OCI-LY3 (cell line): Measurements from ENCODE around the gene RHOT2.

ENCODE experiments used
- H2AFZ ChIP-seq: fragments of 200-600, 300-600 bp; shearing (Covaris generic); 2 replicates; pipeline ENCODE4 v1.6.0; 2014; ENCODE audit warnings: antibody characterized with exemption, low read depth, low read length
- H3K27ac ChIP-seq: fragments of 200-600, 300-600 bp; sonication (generic); 2 replicates; pipeline ENCODE4 v1.5.1; 2014; ENCODE audit warnings: mild to moderate bottlenecking, low read length, moderate library complexity, mixed read lengths
- H3K27me3 ChIP-seq: fragments of 200-600, 300-600 bp; sonication (generic); 2 replicates; pipeline ENCODE4 v1.6.1; 2014; ENCODE audit warnings: low read depth, low read length, mixed read lengths
- H3K36me3 ChIP-seq: fragments of 200-600, 300-600 bp; sonication (generic); replicated peaks from 2 replicates; pipeline ENCODE3; 2014; ENCODE audit warnings: low read depth, low read length, mixed read lengths
- H3K4me1 ChIP-seq: fragments of 300-600, 200-600 bp; sonication (generic); 2 replicates; pipeline ENCODE4 v1.6.1; 2014; ENCODE audit warnings: low read length, mixed read lengths
- H3K4me2 ChIP-seq: fragments of 200-600, 300-600 bp; sonication (generic); 2 replicates; pipeline ENCODE4 v1.6.1; 2014; ENCODE audit warnings: low read length, mixed read lengths
- H3K4me3 ChIP-seq: fragments of 300-600, 200-600 bp; sonication (generic); 2 replicates; pipeline ENCODE4 v1.5.1; 2014; ENCODE audit warnings: antibody characterized with exemption, mild to moderate bottlenecking, low read length, moderate library complexity
- H3K79me2 ChIP-seq: fragments of 300-600, 200-600 bp; shearing (Covaris generic); 2 replicates; pipeline ENCODE4 v1.6.1; 2014; ENCODE audit warnings: mild to moderate bottlenecking, low read length, mixed read lengths
- H3K9ac ChIP-seq: fragments of 300-600, 200-600 bp; shearing (Covaris generic); 2 replicates; pipeline ENCODE4 v1.6.0; 2014; ENCODE audit warnings: mild to moderate bottlenecking, low read length, moderate library complexity
- H3K9me3 ChIP-seq: fragments of 200-600, 300-600 bp; shearing (Covaris generic); 2 replicates; pipeline ENCODE4 v1.6.1; 2014; ENCODE audit warnings: low read length, mixed read lengths; ENCODE audit not compliant: insufficient read depth
- H4K20me1 ChIP-seq: fragments of 200-600, 300-600 bp; sonication (generic); 2 replicates; pipeline ENCODE4 v1.6.1; 2016; ENCODE audit warnings: low read length, mixed read lengths; ENCODE audit not compliant: insufficient read depth
- CTCF ChIP-seq: fragments of 200-600, 300-600 bp; sonication (generic); IDR thresholded peaks from 2 replicates; pipeline ENCODE4 v1.5.1; 2014; ENCODE audit warnings: antibody characterized with exemption, low read length, low read depth
- EZH2phosphoT487 ChIP-seq: fragments of 200-600 bp; shearing (Covaris generic); IDR thresholded peaks from 2 replicates; pipeline ENCODE4 v1.6.1; 2018; ENCODE audit warnings: antibody characterized with exemption, mixed run types, low read depth

RHOT2 gene

GRCh38 chr16:672371-672770 lies 4.4 kb downstream of the RHOT2 start:
- Histone ChIP-seq H3K27me3 (no peaks in the 10 kb centered on the region), H3K4me2 (no peak overlapping the region), H3K79me2 (peaks cover 21% of the 10 kb centered on the region), H4K20me1 (no peaks in the 10 kb centered on the region), H3K9ac (no peak overlapping the region), H3K4me3 (no peak overlapping the region), H3K36me3 (peaks cover 26% of the 10 kb centered on the region), H3K27ac (no peak overlapping the region), H2AFZ (no peak overlapping the region), H3K4me1 (peaks cover 11% of the 10 kb centered on the region), H3K9me3 (no peaks in the 10 kb centered on the region)
- TF ChIP-seq EZH2phosphoT487, result no peak
- no peak for TF ChIP-seq CTCF

DNA sequence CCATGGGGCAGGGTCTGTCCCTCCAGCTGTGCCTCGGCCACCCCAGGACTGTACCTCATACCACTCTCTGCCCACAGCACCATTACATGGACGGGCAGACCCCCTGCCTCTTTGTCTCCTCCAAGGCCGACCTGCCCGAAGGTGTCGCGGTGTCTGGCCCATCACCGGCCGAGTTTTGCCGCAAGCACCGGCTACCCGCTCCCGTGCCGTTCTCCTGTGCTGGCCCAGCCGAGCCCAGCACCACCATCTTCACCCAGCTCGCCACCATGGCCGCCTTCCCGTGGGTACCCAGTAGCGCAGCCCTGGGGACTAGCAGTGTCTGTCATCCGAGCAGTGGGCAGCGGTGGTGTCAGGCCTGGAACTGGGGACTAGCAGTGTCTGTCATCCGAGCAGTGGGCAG lies 4.9 kb downstream of the RHOT2 start:
- no peak for TF ChIP-seq EZH2phosphoT487
- TF ChIP-seq CTCF, result no peak
- Histone ChIP-seq H3K79me2 (peaks cover 21% of the 10 kb centered on the region), H3K4me2 (no peak overlapping the region), H3K36me3 (peaks cover 26% of the 10 kb centered on the region), H3K9ac (no peak overlapping the region), H3K27ac (no peak overlapping the region), H3K4me1 (peaks cover 7% of the 10 kb centered on the region), H3K9me3 (no peaks in the 10 kb centered on the region), H2AFZ (no peak overlapping the region), H4K20me1 (no peaks in the 10 kb centered on the region), H3K4me3 (no peak overlapping the region), H3K27me3 (no peaks in the 10 kb centered on the region)

DNA sequence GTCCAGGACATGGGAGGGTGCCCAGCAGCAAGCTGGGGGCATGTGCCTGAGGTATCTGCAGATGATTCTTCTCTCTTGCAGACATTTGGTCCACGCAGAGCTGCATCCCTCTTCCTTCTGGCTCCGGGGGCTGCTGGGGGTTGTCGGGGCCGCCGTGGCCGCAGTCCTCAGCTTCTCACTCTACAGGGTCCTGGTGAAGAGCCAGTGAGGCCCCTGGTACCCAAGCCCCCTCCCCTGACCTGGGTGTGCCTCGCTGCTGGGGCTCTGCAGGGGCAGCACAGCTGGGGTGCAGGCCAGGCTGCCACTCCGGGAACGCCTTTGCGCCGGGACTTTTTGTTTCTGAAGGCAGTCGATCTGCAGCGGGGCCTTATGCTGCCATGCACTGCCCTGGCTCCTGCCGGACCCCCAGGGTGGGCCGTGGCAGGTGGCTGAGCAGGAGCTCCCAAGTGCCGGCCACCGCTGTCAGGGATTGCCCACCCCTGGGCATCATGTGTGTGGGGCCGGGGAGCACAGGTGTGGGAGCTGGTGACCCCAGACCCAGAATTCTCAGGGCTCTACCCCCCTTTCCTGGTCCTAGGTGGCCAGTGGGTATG lies 5.6 kb downstream of the RHOT2 start:
- Histone ChIP-seq H3K27me3 (no peaks in the 10 kb centered on the region), H3K4me3 (no peak overlapping the region), H2AFZ (no peak overlapping the region), H3K4me1 (peaks cover 7% of the 10 kb centered on the region), H3K27ac (no peak overlapping the region), H3K9me3 (no peaks in the 10 kb centered on the region), H3K79me2 (peaks cover 15% of the 10 kb centered on the region), H3K36me3 (peaks cover 26% of the 10 kb centered on the region), H4K20me1 (no peaks in the 10 kb centered on the region), H3K4me2 (no peak overlapping the region), H3K9ac (no peak overlapping the region)
- TF ChIP-seq CTCF (no peak), EZH2phosphoT487 (no peak)

DNA sequence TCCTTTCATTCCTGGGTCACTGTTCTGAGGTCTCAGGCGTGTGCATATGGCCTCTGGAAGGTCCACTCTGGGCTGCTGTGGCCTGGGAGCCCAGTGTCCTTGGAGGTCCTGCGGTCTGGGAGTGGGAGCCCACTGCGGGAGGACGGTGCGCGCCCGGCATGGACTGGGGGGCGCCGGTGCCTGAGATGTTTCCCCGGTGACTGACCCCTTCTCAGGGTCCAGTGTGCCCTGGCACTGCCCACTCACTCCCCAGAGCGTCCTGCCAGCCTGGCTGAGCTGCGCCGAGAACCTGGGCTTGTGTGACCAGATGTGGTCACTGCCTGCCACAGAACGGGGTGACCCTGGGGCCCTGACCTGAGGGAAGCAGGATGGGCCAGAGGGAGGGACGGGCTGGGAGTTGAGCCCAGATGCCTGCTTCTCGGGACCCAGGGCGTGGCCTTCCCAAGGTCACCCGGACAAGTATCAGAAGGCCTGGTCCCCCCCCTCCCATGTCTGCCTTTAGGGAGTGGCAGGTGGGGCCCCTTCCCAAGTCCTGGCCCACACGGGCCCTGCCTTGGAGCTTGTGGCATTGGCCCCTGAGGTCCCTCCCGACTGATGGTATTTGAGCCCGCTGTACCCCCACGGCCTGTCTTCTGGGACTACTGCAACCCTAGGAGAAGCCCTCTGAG lies 6.4 kb downstream of the RHOT2 start:
- Histone ChIP-seq H3K27ac (no peak overlapping the region), H2AFZ (no peak overlapping the region), H3K79me2 (peaks cover 7% of the 10 kb centered on the region), H4K20me1 (no peaks in the 10 kb centered on the region), H3K4me2 (no peak overlapping the region), H3K9ac (no peak overlapping the region), H3K4me1 (peaks cover 2% of the 10 kb centered on the region), H3K4me3 (no peak overlapping the region), H3K27me3 (no peaks in the 10 kb centered on the region), H3K36me3 (peaks cover 26% of the 10 kb centered on the region), H3K9me3 (no peaks in the 10 kb centered on the region)
- TF ChIP-seq EZH2phosphoT487 (no peak), CTCF (no peak)
